NCI-H748 (cell line): Measurements from ENCODE around the gene IRAK3.
"Not testable (repeated sequence)": the region's sequence is repeated elsewhere in the genome, so short reads cannot be mapped to it uniquely, and the experiment has no call there.

Experiments used
- DNase-seq: peaks from one replicate; lab custom pipeline; 2025; ENCODE audit not compliant: unreplicated experiment; lab: John Stamatoyannopoulos, UW

IRAK3 gene

GRCh38 chr12:66301944-66302826 is 113.2 kb downstream of the IRAK3 start, which contains the start of gene HELB:
HELB (plus strand) TSS chr12:66302493; CDS start chr12:66302604, 111 bp downstream.
- peak; percentile 99 for DNase-seq

- DNase-seq, result no peak
These were observed 113.8 kb downstream of the IRAK3 start for GRCh38 chr12:66302827-66303169.

GRCh38 chr12:66303316-66303804 is 114.3 kb downstream of the IRAK3 start:
- not testable (repeated sequence) for DNase-seq
